Measurements from ENCODE around the gene ATP2A3.
A peak's percentile ranks its signal among the peaks of the same experiment; 100 is the strongest.

Gene ATP2A3

DNA sequence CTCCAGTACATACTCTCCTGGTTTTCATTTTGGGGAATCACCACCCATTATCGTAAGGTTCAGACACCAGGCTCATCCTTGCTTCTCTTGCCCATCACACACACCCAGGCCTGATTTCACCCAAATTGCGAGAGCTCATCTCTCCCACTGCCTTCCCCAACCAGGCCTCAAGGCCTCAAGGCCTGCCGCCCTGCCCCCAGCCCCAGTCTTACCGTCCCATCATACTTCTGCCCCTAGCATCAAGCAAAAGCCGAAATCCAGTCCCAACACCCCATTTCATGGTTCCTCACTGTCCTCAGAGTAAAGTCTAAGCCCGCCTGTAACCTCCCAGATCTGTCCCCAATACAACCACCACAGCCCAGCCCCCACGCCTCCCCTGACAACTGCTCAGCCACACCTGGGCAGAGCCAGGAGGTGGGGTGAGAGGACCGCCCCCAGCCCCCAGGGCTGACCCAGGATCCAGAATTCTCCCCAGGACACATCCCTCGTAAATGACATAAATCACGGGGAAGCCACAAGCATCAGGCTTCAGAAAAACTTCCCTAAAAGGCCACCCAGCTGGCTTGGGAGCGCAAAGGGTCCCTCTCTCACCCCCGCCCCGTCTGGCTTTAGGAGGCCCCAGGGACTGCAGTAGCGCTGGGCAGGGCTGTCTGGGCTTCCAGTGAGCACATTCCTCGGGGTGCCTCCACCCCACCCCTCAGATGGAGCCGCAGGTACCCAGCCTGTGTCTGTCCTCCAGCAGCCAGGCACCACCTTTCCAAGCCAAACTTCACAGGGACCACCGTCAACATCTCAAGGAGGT, 38.4 kb downstream of the ATP2A3 start:
- DNase-seq: no peak

DNA sequence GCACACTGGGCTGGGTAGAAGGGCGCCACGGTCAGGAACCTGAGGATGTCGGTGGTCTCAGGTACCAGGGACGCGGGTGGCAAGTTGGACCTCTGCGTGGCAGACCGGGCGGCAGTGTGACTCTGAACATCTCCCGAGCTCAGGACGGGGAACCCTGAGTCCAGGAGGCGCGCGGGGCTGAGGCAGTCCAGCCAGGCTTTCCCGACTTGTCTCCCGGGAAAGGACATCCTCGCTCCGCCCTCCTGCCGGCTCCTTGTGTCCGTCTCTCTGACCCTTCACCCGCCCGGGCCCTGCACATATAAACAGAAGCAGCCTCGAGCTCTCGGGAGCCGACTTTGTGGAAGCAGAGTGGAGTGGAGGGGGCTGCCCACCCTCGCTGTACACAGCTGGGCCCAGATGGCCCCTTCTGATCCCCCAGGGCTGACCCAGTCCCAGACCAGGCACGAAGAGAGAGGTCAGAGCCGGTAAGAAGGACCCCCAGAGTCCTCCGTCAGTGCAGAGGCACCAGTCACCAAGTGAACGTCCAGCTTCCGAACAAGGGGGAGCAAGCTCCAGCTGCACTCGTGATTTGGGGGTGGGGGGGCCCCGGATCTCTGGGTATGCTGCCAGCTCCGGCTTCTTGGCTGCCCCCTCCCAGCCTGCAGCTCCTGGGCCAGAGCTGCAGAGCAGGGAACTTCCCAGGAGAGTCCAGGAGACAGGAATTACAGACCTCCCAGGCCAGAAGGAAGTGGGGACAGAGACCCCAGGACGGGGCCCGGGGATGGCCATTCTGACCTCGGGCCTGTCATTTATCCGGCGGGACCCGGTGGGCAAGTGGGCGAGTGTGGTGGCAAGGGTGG, 39.5 kb downstream of the ATP2A3 start:
- DNase-seq: no peak

DNA sequence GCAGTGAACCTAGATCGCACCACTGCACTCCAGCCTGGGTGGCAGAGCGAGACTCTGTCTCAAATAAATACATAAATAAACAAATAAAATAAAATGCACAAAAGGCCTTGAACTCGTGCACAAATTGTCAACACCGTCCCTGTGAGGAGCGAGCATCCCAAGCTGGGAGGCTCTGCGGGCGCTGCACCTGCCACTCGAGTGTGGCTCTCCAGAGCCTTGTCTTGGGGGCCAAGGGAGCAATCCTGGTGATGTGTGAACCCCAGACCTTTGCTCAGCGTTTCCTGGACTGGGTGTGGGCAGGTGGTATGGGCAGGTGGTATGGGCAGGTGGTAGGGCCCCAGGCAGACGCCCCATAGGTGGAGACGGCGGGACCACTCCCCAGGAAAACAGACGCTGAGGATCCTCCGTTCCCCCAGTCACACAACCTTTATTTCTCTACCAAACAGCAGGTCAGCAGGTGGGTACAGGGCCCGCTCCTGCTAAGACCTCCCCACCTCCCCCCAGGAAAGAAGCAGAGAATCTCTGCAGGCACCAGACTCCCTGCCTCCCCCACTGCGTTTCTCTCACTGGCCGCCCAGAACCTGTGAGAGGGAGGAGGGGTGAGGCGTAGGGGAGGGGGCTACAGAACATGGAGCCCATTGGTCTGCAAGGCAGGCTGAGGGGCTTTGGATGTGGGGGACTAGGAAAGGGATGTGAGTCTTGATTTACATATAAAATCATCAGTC, 40.6 kb downstream of the ATP2A3 start:
- no peak for DNase-seq

DNA sequence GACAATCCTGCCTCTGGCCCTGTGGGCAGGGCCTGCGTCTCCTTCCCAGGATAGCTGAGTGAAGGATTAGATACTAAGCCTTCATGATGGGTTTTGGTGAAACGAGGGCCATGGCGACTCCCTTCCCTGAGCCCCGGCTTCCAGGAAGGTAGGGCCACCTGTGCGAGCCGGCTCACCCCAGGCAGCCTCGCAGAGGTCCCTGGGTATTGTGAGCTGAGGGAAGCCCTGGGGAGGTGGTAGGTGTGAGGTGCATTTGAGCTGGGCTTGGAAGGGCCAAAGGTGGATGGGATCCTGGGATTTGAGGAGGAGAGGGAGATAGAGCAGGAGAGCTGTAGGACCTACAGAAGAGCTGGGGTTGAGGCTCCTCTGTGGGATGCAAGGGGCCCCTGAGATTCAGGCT, 41.5 kb downstream of the ATP2A3 start:
- no peak for DNase-seq

DNA sequence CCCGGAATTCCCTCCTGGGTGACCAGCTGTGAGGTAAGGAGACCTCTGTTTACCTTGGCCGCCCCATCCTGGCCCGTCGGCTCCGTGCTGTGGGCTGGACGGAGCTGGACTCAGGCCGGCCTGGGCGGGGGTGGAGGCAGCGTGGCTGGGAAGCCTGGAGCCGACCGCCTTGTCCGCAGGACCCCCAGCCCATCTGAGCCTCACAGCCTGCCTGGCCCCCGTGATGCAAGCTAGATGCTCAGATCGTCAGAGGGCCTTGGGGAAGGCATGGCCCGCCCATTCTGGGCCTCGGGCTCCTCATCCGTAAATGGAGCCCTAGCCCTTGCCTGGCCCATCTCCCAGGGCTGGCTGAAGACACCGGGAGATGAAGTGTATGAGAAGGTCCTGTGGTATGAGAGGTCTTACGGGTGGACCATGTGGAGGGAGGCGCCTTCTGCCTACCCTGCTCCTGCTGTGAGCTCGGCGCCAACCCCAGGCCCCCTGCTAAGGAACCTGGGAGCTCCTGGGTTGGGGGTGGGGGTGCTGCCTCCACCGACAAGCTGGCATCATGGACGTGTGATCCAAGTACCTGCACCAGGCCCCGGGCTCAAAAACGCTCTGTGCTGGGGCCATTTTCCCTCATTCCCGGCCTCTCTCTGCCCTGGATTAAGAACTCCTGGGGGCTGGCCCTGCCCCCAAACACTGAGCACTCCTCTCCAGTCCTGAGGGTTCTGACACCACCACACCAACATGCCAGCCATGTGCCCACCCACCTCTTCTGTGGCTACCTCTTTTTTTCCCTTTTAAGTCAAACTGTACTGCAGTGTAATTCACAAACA, 42.5 kb downstream of the ATP2A3 start:
- no peak for DNase-seq

DNA sequence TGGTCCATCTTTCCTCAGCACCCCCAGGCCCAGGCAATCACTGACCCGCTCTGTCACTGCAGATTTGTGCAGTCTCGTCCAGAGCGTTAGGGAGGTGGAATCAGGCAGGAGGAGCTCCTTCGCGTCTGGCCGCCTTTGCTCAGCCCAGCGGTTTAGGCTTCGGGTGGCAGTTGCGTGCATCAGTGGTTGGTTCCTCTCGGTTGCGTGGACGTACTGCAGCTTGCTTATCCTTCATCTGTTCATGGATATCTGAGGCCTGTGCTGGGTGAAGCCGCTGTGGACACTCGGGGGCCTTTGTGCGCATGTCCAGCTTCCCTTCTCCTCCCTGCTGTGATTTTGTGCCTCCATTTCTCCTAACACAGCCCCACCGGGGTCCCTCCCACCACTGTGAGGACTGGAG, 43.2 kb downstream of the ATP2A3 start:
- DNase-seq: no peak

DNA sequence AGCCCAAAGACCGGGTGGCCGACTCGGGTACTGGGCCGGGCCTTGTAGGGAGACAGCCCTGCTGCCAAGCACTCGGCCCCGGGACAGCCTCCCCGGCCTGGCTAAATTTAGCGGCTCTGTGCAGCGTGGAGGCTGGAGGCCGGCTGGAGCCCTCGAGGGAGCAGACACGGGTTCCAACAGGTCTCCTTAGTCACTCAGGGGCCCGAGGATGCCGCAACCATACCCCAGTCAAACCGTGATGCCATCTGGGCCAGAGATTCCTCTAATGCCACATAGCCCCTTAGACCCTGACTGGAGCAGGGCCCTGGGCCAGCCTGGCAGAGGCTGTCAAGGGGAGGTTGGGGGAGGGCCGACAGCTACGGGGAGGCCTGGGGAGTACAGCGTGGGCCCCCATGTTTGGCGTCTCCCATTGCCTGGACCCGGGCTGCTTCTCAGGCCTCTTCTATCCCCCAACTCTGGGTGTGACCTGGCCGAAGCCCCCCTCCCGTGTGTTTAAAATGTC, 45.1 kb downstream of the ATP2A3 start:
- DNase-seq: no peak

DNA sequence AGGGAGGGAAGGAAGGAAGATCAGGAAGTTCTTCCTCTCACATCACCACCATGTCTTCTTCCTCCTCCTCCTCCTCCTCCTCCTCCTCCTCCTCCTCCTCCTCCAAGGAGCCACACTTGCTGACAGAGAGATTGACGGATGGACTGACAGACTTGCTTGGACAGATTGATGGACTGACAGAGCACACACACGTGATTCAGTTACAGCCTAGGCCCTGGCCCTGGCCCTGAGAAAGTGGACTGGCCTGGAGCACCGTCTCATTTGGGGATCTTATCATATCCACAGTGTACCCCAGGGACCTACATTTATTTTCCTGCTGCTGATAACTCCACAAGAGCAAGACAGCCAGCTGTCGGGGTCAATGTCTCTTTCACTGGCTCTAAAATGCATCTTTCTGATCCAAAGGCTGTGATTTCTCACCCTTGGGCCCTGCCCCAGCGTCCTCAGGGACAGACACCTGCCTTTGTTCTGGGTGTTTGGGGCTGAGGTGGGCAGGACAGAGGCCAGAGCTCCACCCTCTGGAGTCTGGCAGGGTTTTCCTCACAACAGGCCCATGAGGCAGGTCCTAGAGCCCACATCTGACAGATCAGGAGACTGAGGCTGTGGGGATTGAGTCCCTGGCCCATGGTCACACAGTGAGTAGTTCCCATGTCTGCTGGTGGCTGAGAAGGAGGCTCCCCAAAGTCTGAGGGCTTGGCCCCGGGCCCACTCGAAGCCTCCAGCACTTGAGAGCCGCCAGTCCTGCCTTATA, 45.7 kb downstream of the ATP2A3 start:
- DNase-seq: no peak

DNA sequence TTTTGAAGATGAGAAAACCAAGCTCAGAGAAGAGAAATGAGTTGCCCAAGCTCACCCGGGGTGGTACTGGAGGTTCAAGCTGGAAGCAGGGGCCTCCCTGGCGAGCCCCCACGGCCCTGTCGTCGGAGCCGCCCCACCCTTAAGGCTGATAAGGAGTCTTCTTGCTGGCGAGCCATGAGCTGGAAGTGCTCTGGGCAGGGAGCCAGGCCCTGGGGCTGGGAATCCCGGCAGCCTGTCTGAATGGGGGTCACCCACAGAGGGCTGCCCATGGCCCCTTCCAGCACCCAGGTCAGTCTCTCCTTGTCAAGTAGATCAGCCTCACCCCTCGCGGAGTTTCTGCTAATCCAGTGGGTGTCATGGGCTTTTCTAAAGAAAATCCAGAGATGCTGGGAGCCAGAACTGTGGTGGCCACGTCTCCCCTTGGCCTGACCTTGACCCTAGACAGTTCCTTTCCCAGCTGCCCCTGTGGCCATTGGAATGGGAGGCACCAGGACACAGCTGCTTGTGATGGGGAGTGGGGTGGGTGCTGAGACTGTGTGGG, 46.8 kb downstream of the ATP2A3 start:
- no peak for DNase-seq

DNA sequence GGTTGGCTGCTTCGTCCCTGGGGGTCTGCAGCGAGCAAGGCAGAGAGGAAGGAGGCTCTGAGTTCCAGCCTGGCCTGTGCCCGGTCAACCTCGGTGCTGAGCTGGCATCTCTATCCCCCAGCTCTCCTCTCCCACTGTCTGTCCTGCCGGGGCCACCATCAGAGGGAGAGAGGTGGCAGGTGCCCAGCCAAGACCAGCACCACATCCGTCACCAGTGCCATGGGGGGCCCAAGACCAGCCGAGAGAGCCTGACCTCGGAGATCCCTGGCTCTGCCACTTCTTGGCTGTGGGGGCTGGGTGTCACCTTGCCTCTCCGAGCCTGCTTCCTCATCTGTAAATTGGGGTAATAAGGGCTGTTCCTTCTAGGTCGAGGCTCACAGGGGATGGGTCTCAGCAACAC, 47.4 kb downstream of the ATP2A3 start:
- DNase-seq: no peak

DNA sequence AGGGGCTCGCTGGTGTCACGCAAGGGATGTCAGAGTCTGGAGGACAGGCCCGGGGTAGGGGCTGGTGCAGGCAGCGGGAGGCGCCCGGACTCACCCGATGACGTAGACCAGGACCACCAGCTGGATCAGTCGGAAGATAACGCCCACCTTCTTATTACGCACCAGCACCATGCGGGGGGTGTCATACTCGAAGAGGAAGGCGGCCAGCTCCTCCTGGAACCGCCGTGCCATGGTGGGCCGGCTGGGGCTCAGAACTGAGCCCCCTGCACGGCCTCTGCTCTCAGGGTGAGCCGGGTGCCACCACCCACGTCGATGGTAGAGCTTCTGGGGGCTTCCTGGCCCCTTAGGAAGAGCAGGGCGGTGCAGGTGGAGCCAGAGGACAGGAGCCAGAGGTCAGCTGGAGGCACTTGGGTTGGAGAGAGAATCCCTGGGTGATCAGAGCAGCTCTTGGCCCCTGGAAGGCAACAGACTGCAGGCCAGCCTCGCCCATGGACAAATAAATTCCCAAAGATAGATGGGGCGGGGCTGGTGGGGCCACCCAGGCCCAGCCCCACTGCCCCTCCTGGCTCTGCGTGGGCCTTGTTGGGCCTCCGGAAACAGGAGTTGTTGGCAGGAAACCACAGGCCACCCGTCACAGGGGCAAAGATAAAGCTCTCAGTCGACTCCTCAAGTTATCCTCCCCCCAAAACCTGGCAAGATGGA, 48.1 kb downstream of the ATP2A3 start, which contains the start of gene P2RX1:
Gene P2RX1, minus strand, starts transcription at position 471 of the 702 bp plus-strand sequence. Its CDS starts 240 bp downstream, at position 231.
- DNase-seq: peak; percentile 28

DNA sequence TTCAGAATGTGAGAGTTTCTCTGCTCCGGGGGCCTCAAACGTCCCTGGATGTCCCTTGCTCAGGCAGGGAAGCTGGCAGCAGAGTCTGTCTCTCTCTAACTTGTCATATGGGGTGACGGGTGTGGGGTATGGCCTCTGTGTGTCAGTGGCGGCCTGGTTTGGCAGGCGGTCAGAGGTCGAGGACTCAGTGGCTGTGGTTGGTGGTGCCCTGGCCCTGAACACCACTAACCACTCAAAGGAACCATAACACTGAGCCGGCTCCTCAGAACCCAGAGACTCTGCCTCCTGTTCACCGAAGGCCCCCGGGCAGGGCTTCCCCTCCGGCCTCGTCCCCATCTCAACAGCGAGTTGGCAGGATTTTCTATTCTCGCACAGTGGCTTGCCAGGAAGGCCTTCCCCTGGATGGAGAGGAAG, 48.6 kb downstream of the ATP2A3 start:
- DNase-seq: no peak

DNA sequence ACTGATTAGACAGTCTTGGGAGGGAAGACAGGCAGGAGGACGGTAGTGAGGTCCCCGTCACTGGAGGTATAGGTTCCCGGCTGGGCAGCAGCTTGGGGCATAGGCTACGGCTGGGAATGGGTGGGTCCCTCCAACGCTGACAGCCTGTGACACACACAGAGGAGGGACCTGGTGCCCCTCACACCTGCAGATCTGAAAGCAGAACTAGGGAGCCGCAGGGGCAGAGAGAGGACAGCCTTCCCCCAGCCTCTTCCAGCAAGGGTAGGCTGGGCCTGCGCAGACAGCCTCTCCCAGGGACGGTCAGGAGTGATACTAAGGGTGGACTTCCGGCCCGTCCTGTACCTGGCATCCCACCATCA, 49.9 kb downstream of the ATP2A3 start:
- no peak for DNase-seq

DNA sequence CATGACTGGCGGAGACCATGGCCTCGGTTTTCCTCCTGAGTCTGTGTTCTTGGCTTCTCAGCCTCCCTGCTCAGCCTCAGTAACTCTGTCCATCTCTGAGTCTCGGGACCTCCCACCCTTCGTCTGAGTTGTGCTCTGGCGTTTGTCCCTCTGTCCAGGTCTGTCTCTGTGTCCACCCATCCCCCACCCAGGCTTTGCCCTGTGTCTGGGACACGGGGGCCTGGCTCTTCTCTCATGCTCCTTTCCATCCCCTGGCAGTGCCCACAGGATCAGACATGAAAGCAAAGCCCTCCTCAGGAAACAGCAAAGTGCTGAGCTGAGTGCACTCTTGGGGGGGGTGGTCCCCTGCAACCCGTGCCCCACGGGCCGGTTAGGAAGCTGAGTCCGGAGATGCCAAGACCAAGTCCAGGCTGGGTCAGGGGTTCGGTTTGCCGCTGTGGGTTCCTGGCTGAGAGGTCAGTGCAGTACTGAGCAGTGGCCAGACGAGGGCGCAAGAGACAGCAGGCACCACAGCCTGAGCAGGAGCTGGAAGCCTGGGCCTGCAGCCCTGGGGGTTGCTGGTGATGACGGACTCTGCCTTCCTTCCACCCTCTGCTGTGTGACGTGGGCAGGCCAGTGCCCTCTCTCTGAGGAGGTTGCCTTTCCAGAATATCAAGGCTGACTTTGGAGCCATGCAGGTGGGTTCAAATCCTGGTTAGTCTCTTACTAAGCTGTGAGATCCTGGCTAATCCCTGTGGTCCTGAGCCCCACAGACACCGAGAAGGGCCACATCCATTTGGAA, 50.5 kb downstream of the ATP2A3 start:
- DNase-seq: peak; percentile 82

DNA sequence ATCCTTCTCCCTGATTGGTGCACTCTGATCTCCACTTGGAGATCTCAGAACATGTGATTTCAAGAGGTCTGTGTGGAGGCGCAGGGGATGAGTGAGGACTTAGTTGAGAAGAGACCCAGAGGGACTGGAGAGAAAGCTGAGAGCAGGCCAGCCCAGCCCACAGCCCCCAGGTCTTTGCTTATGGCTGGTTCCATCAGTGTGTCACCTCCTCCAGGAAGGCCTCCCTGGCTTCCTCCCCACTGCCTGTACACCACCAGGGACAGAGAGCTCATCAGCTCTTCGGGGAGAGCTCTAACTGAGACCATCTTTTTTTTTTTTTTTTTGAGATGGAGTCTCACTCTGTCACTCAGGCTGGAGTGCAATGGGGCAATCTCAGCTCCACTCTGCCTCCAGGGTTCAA, 51.4 kb downstream of the ATP2A3 start:
- DNase-seq: no peak

DNA sequence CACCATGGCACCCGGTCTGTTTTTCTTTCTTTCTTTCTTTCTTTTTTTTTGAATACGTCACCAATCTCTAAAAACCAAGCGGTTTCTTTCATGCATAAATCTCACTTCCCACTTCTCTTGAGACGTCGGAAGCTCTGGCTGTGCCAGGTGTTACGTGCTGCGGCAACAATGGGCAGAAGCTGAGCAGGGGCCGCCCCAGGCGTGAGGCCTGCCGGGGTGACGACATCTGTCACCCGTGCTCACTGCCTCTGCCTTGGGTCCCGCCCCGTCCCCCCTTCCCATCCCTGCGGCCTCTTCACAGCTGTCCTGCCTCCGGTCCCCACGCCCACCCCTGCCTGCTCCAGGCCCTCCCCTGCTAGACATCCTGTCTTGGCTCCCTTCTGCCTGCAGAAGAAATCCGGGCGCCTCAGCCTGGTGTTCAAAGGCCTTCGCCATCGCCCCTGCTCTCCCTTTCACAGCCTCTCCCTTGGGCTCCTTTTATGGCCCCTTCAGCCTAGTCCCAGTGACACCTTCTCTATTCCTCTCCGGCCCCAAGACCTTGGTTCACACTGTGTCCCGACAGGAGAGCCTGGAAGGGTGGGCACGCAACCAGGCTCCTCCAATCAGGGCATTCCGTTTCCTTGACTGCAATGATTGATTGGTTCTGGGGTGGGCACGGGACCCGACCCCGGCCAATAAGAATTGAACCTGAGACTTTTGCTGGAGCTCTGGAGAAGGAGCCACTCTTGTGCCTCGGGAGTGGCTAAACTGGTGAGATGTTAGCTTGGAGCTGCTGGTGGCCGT, 52.8 kb downstream of the ATP2A3 start:
- DNase-seq: peak; percentile 69

DNA sequence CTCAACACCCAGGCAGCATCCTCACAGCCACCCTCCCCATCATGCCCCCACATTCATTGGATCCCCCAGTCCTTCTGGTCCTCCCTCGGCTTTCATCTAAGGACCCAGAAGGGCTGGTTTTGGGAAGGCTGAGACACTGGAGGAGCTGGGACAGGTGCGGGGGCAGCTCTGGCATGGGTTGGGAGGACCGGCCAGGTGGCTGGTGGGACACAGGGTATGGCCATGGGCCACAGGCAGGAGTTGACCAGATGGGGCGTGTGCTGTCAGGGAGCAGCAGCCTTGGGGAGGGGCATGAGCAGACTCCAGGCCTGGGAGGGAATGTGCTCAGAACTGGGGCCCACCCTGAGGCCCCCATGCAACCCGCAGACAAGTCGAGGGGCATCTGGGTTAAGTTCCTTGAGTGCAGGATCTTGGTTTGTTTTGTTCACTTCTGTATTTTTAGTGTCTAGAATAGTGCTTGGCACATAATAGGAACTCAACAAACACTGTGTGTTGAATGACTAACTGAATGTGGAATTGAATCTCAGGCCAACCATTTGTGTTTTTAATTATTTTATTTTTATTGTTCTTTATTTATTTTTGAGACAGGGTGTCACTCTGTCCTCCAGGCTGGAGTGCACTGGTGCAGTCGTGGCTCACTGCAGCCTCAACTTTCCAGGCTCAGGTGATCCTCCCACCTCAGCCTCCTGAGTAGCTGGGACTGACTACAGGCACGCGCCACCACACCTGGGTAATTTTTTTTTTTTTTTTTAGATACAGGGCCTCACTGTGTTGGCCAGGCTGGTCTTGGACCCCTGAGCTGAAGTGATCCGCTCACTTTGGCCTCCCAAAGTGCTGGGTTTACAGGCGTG, 53.6 kb downstream of the ATP2A3 start:
- no peak for DNase-seq

DNA sequence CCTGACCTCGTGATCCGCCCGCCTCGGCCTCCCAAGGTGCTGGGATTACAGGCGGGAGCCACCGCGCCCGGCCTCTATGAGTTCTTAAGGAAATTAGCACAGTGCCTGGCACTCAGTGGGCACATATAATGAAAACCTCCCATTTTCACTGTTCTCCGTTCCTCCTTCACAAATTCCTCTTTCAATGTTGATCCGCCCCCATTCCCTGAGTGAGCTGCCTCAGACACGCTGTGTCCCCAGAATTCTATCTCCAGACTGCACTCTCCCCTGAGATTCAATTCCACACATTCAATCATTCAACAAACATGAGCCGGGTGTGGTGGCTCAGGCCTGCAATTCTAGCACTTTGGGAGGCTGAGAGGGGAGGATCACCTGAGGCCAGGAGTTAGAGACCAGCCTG, 55.0 kb downstream of the ATP2A3 start:
- no peak for DNase-seq

All from stimulated activated CD4-positive, alpha-beta T cell treated with anti-CD3 and anti-CD28 coated beads, Interleukin-4, amount 100 ng/mL, for 24 hours (primary cell).